ENCODE measurements around the gene SHISA6.

DNA sequence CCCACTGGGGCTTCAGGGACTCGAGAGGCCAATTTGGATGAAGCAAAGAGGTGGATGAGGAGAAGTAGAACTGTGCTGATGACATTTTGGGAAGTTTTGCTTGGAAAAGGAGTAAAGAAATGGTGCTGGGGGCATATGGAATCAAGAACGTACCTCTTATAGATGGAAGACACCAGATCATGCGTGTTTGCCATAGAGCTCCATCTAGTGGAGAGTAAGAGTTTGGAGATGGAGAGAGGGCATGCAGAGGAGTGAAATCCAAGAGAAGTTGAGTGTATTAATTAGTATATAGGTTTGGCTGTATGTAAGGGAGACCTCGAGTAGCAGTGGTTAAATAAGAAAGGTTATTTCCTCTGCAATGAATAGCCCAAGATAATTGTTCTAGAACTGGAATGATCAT is 56.0 kb downstream of the SHISA6 start:
- TF ChIP-seq EZH2 (IDR thresholded peaks at IDR 0.05), result no peak
- TF ChIP-seq, protein P1, sequence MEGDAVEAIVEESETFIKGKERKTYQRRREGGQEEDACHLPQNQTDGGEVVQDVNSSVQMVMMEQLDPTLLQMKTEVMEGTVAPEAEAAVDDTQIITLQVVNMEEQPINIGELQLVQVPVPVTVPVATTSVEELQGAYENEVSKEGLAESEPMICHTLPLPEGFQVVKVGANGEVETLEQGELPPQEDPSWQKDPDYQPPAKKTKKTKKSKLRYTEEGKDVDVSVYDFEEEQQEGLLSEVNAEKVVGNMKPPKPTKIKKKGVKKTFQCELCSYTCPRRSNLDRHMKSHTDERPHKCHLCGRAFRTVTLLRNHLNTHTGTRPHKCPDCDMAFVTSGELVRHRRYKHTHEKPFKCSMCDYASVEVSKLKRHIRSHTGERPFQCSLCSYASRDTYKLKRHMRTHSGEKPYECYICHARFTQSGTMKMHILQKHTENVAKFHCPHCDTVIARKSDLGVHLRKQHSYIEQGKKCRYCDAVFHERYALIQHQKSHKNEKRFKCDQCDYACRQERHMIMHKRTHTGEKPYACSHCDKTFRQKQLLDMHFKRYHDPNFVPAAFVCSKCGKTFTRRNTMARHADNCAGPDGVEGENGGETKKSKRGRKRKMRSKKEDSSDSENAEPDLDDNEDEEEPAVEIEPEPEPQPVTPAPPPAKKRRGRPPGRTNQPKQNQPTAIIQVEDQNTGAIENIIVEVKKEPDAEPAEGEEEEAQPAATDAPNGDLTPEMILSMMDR (IDR thresholded peaks at IDR 0.05), result peak; percentile 66
